Hippocampal formation (tissue), 2 donors: ENCODE results near the gene DNAAF2.
"Not testable (repeated sequence)": the region's sequence is repeated elsewhere in the genome, so short reads cannot be mapped to it uniquely, and the experiment has no call there.

Source experiments
- DNase-seq, 2 donors: peaks; one replicate each; lab custom pipeline; 2025; lab: John Stamatoyannopoulos, UW

Gene DNAAF2

DNA sequence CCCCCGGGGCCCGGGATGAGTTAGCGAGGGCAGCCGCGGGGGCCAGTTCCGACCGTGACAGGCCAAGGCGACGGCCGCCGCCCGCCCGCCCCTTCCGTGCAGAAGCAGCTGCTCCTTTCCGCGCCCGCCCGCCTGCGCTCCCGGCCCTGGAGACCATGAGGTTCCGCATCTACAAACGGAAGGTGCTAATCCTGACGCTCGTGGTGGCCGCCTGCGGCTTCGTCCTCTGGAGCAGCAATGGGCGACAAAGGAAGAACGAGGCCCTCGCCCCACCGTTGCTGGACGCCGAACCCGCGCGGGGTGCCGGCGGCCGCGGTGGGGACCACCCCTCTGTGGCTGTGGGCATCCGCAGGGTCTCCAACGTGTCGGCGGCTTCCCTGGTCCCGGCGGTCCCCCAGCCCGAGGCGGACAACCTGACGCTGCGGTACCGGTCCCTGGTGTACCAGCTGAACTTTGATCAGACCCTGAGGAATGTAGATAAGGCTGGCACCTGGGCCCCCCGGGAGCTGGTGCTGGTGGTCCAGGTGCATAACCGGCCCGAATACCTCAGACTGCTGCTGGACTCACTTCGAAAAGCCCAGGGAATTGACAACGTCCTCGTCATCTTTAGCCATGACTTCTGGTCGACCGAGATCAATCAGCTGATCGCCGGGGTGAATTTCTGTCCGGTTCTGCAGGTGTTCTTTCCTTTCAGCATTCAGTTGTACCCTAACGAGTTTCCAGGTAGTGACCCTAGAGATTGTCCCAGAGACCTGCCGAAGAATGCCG lies 13.7 kb downstream of the DNAAF2 start:
- DNase-seq, result peak; percentile 49 to 60

DNA sequence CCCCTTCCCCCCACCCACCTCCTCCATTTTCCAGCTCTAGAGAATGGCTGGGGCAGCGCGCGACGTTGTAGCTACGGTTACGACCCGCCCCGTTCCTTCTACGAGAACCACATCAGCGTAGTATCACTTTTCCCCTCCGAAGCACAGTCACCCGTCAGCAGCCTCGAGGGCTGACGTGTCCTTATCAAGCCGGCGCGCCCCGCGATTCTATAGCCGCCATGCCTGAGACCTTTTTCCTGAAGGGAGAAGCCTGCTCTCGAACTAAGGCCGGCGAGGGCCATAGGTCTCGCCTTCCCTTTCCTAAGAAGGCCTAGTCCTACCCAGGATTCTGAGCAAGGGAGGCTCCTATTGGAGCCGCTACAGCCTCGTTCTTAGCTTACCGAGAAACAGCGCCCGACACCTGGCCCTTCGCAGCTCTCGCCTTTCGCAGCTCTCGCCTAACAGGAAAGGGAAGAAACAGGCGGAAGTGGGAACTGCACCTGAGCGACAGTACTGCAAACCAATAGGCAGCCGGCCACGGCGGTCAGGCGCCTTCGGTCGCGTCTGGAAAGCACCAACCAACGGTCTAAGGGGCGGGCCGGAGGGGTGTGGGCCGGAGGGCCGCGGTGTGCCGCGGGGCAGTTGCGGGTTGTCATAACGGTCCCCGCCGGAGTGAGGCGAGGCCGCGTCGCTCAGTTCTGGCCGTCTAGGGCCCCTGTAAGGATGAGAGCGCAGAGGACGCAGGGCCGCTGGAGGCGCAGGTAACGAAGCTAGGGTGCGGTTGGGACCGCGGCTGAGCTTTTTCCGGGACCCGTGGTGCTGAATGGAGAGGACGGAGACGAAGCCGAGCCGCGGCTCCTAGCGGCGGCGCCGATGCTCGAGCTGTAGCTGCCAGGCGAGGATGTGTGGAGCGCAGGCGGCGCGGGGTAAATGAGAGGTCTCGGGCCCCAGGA lies 14.6 kb downstream of the DNAAF2 start, which contains the start of the genes MGAT2 and RPL36AL:
TSS of gene MGAT2 (plus strand) at position 618 of the 932 bp plus-strand sequence. CDS start 470 bp downstream, outside the sequence.
TSS of gene RPL36AL (minus strand) at position 445 of the 932 bp plus-strand sequence. CDS start 1,522 bp downstream, outside the sequence.
- peak; percentile 97 to 98 for DNase-seq

DNA sequence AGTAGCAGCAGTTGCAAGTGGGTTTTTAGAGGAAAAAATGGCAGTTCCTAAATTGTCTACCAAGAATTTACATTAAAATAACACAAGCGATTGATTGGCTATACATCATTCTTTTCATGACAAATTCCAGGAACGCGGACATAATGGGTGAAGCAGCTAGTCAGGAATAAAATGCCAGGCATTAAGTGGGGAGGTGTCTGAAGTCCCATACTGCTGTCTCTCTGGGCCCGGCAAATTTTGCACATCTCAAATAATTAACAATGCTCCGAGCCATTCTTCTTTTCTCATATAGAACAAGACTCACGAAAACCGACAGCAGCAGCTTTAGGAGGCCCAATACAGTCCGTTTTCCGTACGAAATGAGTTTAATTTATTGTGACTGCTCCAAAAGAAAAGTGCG lies 15.3 kb downstream of the DNAAF2 start:
- DNase-seq, result no peak

DNA sequence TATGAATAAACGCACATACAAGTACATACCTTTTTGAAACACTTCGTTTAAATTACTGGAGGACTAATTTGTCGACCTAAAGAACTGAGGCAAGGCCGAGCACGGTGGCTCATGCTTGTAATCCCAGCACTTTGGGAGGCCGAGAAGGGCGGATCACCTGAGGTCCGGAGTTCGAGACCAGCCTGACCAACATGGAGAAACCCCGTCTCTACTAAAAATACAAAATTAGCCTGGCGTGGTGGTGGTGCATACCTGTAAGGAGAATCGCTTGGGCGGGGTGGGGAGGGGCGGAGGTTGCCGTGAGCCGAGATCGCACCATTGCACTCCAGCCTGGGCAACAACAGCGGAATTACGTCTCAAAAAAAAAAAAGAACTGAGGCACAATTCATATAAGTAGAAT lies 15.8 kb downstream of the DNAAF2 start:
- DNase-seq, result not testable (repeated sequence)

DNA sequence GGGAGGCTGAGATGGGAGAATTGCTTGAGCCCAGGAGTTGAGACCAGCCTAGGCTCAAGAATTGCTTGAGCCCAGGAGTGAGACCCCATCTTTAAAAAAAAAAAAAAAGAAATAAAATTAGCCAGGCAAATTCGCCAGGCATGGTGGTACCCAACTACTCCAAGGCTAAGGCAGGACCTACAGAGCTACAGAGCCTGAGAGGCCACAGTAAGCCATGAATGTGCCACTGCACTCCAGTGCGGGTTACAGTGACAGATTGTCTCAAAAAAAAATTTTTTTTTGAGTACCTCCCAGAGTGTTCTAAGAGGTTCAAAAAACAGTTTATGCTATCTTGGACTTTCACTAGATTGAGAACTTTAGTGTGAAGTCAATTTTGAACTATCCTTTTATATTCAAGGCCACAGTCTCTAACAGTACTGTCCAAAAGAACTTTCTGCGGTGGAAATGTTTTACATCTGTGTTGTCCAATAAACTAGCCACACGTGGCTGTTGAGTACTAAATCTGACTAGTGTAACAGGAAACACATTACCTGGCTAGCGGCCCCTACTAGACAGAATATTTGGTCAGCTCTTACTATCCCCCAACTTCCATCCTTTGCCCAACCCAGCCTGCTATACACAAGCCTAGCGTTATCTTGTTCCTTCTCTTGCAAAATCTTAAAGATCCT lies 17.1 kb downstream of the DNAAF2 start:
- DNase-seq, result no peak

DNA sequence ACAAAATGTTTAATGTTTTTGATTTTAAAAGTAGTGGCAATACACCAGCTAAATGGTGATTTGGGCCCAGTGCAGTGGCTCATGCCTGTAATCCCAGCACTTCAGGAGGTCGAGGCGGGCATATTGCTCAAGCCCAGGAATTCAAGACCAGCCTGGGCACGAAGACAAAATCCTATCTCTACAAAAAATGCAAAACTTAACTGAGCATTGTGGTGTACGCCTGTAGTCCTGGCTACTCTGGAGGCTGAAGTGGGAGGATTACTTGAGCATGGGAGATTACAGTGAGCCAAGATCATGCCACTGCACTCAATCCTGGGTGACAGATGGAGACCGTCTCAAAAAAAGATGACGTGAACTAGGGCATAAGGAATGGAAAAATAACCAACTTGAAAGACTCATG lies 19.3 kb downstream of the DNAAF2 start:
- no peak for DNase-seq

DNA sequence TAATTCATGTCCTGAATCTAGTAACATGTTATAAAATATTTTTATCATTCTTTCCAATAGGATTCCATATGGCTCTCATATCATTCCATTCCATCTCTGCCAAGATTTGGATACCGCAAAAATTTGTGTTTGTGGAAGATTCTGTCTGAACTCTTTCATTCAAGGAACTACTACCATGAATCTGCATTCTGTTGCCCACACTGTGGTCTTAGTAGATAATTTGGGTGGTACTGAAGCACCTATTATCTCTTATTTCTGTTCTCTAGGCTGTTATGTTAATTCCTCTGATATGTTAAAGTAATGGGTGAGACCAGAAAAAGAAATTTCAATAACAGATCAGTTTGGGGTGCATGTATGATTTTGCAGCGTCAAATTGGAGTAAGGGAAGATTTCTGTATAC lies 20.8 kb downstream of the DNAAF2 start:
- no peak for DNase-seq

DNA sequence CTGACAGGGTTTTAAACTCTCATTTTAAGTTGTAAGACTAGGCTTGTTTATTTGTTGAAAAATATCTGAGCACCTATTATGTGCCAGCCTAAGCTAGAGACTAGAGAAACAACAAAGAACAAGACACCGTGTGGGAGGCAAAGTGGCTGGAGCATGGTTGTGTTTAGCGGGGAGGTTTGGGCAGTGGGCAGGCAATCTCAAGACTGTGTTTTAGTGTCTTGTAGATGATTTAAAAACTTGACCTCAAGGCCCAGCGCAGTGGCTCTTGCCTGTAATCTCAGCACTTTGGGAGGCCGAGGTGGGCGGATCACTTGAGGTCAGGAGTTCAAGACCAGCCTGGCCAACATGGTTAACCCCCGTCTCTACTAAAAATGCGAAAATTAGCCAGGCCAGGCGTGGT lies 22.4 kb downstream of the DNAAF2 start:
- DNase-seq, result no peak

DNA sequence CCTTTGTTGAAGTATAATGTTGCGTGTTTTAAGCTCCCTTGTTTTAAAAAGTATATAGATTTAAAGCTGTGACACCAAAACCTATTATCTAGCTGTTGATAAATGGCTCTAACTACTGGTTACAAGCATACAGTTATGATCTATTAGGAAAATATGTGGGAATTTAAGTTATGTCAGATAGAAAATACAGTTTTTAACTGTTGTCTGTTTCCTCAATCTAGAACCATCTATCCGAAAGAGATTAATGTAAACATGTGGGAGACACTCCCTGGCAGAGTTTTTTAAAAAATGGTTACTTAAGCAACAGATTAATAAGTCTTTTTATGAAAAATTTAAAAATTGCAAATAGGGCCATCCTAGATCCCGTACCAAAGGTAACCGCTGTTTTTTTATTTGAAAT lies 22.8 kb downstream of the DNAAF2 start:
- no peak for DNase-seq

DNA sequence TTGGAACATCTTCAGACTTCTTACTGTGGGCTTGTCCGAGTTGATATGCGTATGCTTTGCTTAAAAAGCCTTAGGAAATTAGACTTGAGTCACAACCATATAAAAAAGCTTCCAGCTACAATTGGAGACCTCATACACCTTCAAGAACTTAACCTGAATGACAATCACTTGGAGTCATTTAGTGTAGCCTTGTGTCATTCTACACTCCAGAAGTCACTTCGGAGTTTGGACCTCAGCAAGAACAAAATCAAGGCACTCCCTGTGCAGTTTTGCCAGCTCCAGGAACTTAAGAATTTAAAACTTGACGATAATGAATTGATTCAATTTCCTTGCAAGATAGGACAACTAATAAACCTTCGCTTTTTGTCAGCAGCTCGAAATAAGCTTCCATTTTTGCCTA lies 27.5 kb downstream of the DNAAF2 start:
- no peak for DNase-seq

DNA sequence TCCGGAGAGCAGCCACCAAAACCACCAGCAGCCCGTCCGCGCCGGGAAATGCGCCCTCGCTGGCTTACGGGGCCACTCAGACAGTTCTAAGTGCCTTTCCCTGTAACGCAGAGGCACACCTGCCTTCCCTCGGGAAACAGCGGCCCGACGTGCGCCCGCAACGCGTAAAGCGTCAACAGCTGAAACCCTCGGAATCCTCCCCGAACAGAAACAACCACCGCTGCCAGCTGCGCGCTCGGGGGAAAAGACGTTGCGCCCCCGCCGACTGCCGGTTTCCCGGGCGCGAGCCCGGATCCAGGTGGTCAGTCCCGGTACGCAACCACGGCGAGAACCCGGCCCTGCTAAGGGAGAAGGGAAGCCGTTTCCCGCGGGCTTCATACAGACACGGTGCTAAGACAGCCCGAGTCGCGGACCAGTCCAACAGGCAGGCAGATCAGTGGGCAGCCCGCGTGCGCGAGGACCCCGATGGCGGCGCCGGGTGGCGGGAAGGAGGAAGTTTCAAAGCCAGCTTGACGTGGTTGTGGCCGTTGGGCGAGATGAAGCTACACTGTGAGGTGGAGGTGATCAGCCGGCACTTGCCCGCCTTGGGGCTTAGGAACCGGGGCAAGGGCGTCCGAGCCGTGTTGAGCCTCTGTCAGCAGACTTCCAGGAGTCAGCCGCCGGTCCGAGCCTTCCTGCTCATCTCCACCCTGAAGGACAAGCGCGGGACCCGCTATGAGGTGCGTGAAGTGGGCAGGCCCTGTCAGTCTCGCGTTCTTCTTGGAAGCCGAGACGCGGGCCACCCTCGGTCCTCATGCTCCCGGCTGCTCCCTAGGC lies 36.4 kb downstream of the DNAAF2 start, which contains the start of gene LRR1:
TSS of gene LRR1 (plus strand) at position 456 of the 816 bp plus-strand sequence. CDS start at position 537, 81 bp downstream.
- DNase-seq, result peak; percentile 63 to 78

DNA sequence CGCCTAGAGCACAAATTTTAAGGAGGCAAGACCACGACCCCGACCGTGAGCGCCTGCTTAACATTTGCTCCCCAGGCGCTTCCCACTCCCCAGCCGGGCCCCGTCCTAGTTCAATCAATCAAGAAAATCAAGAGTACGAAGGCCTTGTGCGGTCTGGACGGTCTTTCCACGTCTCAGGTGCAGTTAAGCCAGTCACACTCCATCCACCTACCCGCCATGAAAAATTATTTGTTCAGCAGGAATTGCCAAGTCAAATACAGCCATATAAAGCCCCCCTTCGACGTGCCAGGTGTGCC lies 36.9 kb downstream of the DNAAF2 start:
- DNase-seq, result no peak

DNA sequence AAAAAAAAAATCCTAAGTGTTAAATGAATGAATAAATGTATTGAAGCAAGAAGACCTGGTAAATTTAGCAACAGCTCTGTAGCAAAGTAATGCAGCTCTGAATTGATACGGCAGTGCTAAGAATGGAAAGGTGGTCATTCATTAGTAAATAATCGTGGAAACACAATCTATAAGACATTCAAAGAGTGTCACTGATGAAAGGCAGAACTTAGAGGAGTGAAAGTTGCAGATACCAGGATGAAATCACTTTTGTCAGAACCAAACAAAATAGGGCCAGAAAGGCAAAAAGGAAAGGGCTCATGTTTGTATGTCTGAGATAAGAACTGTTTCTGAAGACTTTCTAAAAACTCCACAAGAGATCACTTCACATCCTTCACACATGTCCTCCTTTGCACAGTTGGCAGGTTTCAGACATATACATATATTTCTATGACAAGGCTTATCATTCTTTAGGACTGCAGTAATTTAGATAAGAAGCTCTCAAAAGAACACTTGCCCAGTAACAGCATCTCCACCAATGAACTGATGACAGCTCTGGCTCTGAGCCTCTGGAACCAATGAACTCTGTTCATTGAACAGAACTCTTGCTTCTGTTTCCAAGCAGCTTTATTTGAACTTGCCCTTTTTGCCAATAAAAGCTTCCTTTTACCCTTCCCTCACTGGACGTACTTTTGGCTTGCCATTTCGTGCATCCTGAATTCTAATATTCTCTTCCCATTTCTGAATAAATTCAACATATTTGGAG lies 40.5 kb downstream of the DNAAF2 start:
- DNase-seq, result no peak

DNA sequence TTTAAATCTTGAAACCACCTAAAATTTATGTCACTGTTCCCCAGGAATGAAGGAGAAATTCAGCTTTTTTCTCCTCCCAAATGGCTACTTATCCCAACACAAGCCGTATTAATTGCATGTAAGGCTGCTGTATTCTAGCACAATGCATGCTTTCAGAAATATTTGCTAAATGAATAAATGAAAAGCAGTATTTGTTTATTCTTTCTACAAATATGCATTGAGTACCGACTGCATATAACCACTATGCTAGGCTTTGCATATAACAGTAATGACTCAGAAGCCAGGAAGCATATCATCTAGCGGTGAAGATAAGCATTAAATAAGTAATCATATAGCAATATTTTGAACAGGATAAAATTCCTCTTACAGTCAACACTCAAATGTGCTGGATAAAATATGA lies 42.0 kb downstream of the DNAAF2 start:
- no peak for DNase-seq

DNA sequence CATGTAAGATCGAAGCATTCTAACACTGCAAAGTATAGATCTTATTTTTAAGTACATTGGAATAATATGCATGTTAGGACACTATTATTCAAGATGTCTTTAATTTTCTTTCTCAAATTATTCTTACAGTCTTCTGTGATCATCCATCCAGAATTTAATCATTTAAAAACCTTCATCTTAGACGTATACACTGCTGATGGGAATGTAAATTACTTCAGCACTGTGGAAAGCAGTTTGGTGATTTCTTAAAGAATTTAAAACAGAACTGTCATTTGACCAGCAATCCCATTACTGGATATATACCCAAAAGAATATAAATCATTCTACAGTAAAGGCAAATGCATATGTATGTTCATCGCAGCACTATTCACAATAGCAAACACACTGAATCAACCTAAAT lies 45.7 kb downstream of the DNAAF2 start:
- DNase-seq, result no peak

DNA sequence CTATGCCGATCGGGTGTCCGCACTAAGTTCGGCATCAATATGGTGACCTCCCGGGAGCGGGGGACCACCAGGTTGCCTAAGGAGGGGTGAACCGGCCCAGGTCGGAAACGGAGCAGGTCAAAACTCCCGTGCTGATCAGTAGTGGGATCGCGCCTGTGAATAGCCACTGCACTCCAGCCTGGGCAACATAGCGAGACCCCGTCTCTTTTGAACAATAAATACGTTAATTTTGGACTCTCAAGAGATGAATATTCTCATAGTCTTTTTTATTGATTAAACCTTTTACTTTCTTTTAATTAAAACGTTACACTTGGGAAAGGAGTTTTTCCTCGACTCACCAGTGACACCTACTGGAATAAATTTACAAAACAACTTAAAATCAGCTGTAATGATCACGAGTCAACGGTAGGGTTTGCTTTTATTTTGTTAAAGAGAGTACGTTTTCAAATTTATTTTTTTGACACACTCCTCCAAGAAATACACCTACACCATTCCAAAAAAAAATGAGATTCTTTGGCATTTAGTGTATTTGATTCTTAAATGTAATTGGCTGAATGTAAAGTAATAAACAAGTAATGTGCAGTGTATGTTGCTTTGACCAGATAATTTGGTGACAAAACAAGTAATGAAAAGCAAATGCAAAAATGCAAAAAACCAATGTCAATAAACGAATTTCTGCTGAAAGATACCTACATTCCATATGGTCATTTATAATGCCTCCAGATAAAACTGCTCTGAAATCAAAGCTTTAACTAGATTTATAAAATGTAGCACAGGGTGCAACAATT lies 48.2 kb downstream of the DNAAF2 start:
- peak in 1 of 2 donors; percentile 64 for DNase-seq

DNA sequence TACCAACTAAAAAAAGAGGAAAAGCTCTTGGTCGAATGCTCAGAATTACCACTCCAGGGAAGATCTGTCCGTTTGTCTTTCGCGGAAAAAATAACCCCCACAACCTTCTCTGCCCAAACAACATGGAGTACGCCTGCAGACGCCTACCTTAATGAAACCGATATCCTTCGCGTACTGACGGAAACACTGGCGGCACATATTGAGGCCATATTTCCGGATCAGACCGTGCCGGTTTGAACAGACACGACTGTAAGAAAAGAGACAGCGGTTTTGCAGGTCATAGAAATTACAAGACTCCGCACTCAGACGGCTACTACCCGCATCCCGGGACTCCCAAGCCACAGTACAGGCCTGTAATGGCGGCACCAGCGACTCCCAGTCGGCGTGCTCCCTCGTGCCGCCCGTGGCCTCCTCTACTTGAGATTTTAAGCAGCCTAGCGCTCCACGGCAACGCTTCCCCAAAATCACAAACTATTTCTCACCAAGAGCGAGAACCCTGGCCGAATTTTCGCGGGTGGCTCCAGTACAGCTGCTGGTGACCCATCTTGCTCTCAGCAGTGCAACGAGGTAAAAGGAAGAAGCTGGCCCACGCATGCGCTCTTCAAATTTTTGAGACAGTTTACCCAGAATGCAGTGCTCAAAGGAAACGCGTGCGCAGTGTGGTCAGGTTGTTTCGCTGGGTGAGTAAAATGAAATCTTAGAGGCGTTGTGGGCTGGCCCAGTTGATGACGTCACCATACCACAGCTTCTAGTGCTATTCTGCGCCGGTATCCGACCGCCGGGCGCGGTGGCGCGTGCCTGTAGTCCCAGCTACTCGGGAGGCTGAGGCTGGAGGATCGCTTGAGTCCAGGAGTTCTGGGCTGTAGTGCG lies 49.0 kb downstream of the DNAAF2 start, which contains the start of gene RPS29:
TSS of gene RPS29 (minus strand) at position 578 of the 870 bp plus-strand sequence. CDS start at position 544, 34 bp downstream.
- DNase-seq, result peak; percentile 94

DNA sequence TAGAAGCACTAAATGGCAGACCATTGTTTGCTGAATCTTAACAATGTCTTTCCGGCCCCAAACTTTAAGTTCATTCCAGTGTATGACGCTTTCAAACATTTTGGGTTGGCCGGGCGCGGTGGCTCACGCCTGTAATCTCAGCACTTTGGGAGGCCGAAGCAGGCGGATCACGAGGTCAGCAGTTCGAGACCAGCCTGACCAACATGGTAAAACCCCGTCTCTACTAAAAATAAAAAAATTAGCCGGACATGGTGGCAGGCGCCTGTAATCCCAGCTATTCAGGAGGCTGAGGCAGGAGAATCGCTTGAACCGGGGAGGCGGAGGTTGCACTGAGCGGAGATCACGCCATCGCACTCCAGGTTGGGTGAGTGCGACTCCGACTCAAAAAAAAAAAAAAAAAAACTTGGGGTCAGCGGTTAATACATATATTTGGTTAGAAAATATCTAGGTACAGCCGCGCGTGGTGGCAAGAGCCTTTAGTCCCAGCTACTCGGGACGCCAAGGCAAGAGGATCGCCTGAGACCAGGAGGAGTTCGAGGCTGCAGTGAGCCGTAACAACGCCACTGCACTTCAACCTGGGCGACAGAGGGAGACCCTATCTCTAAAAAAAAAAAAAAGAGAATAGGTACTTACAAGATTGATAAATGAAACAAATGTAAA lies 49.9 kb downstream of the DNAAF2 start:
- not testable (repeated sequence) for DNase-seq
